ENCODE results near the gene MCM5. TPM values are rescaled to one million over a fixed set of nuclear protein-coding genes. Genes with fewer than 3 reads are reported as not detected.
"Not testable (repeated sequence)": the region's sequence is repeated elsewhere in the genome, so short reads cannot be mapped to it uniquely, and the experiment has no call there.

The MCM5 gene
- total and polyA plus RNA-seq, 5 donors = 7.3 to 15.8 (median 9.0) TPM

DNA sequence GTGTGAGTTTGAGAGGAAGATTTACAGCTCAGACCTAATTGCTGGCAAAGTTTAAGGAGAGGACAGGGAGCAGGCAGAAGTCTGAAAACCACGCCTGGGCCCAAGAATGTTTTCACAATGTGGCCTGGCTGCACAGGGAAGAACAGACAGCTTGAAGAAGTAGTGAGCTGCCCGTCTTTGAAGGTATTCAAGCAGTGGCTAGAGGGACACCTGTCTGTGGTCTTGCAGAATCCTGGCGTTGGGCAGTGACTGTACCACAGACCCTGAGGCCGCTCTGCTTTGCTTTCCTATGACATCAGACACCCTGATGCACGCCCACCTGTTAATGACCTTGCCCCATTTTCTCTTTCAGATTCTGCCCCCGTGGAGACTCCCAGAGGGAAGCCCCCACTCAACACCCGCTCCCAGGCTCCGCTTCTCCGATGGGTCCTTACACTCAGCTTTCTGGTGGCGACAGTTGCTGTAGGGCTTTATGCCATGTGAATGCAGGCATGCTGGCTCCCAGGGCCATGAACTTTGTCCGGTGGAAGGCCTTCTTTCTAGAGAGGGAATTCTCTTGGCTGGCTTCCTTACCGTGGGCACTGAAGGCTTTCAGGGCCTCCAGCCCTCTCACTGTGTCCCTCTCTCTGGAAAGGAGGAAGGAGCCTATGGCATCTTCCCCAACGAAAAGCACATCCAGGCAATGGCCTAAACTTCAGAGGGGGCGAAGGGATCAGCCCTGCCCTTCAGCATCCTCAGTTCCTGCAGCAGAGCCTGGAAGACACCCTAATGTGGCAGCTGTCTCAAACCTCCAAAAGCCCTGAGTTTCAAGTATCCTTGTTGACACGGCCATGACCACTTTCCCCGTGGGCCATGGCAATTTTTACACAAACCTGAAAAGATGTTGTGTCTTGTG is 6.6 kb upstream of the MCM5 start:
- intact Hi-C loops (cut with DNase I) = no loop called here
- H3K27me3 ChIP-seq (ENCODE audit: control insufficient read depth, insufficient read depth) = no peaks in the 10 kb centered on the region
- no peak overlapping the region for H3K27ac ChIP-seq (ENCODE audit: low read length)
- H3K4me3 ChIP-seq (ENCODE audit: low read length) = no peak overlapping the region
- H3K4me1 ChIP-seq (ENCODE audit: control insufficient read depth, insufficient read depth, low read length) = no peaks in the 10 kb centered on the region
- WGBS = 72% methylated on average over 16 of the region's 16 CpGs
- no peak for DNase-seq
- no peak for ATAC-seq
- no peaks in the 10 kb centered on the region for H3K9me3 ChIP-seq (ENCODE audit: control insufficient read depth, low read length)

DNA sequence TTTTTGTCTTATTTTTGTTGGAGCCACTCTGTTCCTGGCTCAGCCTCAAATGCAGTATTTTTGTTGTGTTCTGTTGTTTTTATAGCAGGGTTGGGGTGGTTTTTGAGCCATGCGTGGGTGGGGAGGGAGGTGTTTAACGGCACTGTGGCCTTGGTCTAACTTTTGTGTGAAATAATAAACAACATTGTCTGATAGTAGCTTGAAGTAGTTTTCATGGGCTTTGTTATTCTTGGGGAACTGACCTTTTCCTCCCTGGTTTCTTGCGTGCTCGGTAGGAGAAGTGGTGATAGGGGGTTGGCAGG is 6.0 kb upstream of the MCM5 start:
- WGBS = 43% methylated on average over 4 of the region's 4 CpGs
- DNase-seq (no peak), ATAC-seq (peak; percentile 38 to 45)
- Histone ChIP-seq H3K4me3 (ENCODE audit: low read length) (no peak overlapping the region), H3K27ac (ENCODE audit: low read length) (no peak overlapping the region), H3K27me3 (ENCODE audit: control insufficient read depth, insufficient read depth) (no peaks in the 10 kb centered on the region), H3K9me3 (ENCODE audit: control insufficient read depth, low read length) (no peaks in the 10 kb centered on the region), H3K4me1 (ENCODE audit: control insufficient read depth, insufficient read depth, low read length) (no peaks in the 10 kb centered on the region)
- intact Hi-C loops (cut with DNase I) = no loop called here

DNA sequence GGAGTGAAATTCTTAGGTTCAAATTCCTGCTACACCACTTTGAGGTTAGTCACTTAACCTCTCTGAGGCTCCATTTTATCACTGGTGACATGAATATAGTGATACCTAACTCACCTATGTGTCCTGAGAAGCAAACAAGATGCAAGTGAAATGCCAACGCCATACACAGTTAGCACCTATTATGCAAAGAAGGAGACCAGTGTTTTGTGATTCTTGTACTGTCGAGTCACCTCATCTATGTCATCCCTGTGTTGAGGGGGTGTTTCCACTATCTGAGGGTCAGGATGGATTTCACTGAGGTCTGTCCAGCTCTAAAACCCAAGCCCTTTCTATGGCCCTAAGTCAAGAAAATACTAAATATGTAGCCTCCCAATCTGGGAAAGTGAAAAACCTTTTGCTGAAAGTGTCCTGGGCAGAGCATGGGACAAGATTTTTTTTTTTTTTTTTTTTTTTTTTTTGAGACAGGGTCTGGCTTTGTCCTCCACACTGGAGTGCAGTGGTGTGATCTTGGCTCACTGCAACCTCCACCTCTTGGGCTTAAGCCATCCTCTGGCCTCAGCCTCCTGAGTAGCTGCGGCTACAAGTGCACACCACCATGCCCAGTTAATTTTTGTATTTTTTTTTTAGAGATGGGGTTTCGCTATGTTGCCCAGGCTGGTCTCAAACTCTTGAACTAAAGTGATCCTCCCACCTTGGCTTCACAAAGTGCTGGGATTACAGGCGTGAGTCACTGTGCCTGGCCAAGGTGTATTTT is 5.0 kb upstream of the MCM5 start:
- no peak overlapping the region for H3K27ac ChIP-seq (ENCODE audit: low read length)
- intact Hi-C loops (cut with DNase I) = no loop called here
- WGBS = 93% methylated on average over 5 of the region's 5 CpGs

DNA sequence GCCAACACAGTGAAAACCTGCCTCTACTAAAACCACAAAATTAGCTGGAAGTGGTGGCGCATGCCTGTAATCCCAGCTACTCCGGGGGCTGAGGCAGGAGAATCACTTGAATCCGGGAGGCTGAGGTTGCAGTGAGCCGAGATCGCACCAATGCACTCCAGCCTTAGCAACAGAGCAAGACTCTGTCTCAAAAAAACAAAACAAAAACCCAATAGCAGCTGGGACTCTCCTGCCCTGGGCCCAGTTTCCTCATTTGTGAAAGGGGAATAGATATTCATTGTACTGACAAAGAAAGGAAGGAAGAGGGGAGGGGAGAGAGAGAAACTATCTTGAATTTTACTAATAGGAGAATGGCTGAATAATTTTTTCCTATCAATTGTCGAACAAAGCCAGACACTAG is 3.3 kb upstream of the MCM5 start:
- intact Hi-C loops (cut with DNase I); DNase-seq; H3K9me3 ChIP-seq (ENCODE audit: control insufficient read depth, low read length); H3K27me3 ChIP-seq (ENCODE audit: control insufficient read depth, insufficient read depth); H3K4me1 ChIP-seq (ENCODE audit: control insufficient read depth, insufficient read depth, low read length); H3K27ac ChIP-seq (ENCODE audit: low read length); ATAC-seq; H3K4me3 ChIP-seq (ENCODE audit: low read length): not testable (repeated sequence)
- WGBS = 55% methylated on average over 6 of the region's 6 CpGs

More for the DNA sequence above, 5.0 kb upstream of the MCM5 start:
- no peaks in the 10 kb centered on the region for H3K9me3 ChIP-seq (ENCODE audit: control insufficient read depth, low read length)
- ATAC-seq (no peak), DNase-seq (no peak)
- H3K4me3 ChIP-seq (ENCODE audit: low read length) = no peak overlapping the region
- H3K4me1 ChIP-seq (ENCODE audit: control insufficient read depth, insufficient read depth, low read length) = no peaks in the 10 kb centered on the region
- H3K27me3 ChIP-seq (ENCODE audit: control insufficient read depth, insufficient read depth) = no peaks in the 10 kb centered on the region

DNA sequence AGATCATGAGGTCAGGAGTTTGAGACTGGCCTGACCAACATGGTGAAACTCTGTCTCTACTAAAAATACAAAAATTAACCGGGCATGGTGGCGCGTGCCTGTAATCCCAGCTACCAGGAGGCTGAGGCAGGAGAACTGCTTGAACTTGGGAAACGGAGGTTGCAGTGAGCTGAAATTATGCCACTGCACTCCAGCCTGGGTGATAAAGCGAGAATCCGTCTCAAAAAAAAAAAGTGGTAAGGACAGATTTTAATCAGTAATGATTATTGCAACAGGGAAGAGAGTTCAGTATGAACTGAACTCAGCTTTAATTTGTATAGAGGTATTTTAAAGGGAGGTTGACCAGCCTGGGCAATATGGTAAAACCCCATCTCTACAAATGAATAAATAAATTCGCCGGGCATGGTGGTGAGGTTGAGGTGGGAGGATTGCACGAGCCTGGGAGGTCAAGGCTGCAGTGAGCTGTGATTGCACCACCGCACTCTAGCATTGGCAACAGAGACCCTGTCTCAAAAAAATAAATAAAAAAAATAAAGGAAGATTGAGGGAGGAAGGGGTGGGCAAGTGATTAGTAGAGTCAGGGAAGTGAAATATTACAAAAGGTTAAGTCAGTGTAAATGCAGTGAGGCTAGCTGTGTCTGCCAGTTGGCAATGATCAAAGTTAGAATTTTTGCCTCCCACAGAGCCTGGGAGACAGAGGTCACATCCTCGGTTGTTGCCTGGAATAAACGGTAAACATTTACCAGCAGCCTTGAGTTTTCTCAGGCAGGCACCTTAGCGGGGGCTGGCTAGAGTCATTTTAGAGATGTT is 2.6 kb upstream of the MCM5 start:
- intact Hi-C loops (cut with DNase I) = no loop called here
- ATAC-seq = no peak
- H3K4me3 ChIP-seq (ENCODE audit: low read length) = no peak overlapping the region
- H3K4me1 ChIP-seq (ENCODE audit: control insufficient read depth, insufficient read depth, low read length) = no peaks in the 10 kb centered on the region
- no peaks in the 10 kb centered on the region for H3K27me3 ChIP-seq (ENCODE audit: control insufficient read depth, insufficient read depth)
- H3K27ac ChIP-seq (ENCODE audit: low read length) = no peak overlapping the region
- no peaks in the 10 kb centered on the region for H3K9me3 ChIP-seq (ENCODE audit: control insufficient read depth, low read length)
- 69% methylated on average over 13 of the region's 13 CpGs for WGBS
- DNase-seq = no peak

DNA sequence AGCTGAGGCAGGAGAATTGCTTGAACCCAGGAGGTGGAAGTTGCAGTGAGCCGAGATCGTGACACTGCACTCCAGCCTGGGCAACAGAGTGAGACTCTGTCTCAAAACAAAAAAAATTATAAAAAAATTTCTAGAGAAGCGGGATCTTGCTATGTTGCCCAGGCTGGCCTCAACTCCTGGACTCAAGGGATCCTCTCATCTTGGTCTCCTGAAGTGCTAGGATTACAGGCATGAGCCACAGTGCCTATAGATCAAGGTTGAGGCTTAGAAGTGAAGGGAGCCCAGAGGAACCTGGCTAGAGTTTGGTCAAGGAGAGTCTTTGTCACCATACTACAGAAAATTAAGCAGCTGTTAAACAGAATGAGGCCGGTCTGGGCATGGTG is 1.4 kb upstream of the MCM5 start:
- over 99% methylated on average over 4 of the region's 4 CpGs for WGBS
- ATAC-seq = no peak
- Histone ChIP-seq H3K9me3 (ENCODE audit: control insufficient read depth, low read length) (no peaks in the 10 kb centered on the region), H3K27me3 (ENCODE audit: control insufficient read depth, insufficient read depth) (no peaks in the 10 kb centered on the region), H3K4me1 (ENCODE audit: control insufficient read depth, insufficient read depth, low read length) (no peaks in the 10 kb centered on the region), H3K4me3 (ENCODE audit: low read length) (no peak overlapping the region), H3K27ac (ENCODE audit: low read length) (no peak overlapping the region)
- no peak for DNase-seq
- intact Hi-C loops (cut with DNase I) = no loop called here

DNA sequence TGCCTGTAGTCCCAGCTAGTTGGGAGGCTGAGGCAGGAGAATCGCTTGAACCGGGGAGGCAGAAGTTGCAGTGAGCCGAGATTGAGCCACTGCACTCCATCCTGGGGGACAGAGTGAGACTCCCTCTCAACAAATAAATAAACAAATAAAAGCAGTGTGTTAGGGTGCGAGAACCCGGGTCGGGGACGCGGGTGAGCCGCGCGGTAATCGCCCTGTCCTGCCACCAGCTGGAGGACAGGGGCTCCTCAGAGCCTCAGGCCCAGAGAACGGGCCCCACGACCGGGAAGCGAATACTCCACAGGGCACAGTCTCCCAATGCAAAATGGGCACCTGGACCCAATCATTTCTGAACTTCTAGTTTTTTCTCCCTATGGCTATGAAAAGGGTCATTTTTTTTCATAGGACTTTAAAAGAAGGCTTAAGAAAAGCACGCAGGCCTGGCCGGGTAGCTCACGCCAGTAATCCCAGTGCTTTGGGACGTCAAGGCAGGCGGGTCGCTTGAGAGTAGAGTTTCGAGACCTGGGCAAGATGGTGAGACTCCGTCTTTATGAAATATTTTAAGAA is 744 bp upstream of the MCM5 start:
- H3K27ac ChIP-seq (ENCODE audit: low read length) = no peak overlapping the region

DNA sequence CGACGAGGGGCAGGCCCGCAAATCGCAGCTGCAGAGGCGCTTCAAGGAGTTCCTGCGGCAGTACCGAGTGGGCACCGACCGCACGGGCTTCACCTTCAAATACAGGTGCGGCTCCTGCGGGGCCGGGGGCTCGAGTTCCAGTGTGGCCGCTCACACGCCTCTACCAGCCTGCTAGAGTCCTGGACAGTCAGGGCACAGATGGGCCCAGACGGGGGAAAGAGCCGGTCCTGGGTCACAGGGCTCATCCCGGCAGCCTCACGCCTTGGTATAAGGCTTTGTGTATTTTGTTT is 506 bp downstream of the MCM5 start:
- Histone ChIP-seq H3K4me1 (ENCODE audit: control insufficient read depth, insufficient read depth, low read length) (no peaks in the 10 kb centered on the region), H3K27ac (ENCODE audit: low read length) (no peak overlapping the region), H3K4me3 (ENCODE audit: low read length) (peak overlapping the region; percentile 78), H3K27me3 (ENCODE audit: control insufficient read depth, insufficient read depth) (no peaks in the 10 kb centered on the region), H3K9me3 (ENCODE audit: control insufficient read depth, low read length) (no peaks in the 10 kb centered on the region)
- WGBS = 1% methylated on average over 20 of the region's 20 CpGs
- DNase-seq = no peak
- peak in 1 of 2 donors; percentile 2 for ATAC-seq
- intact Hi-C loops (cut with DNase I) = no loop called here

More for the DNA sequence above, 744 bp upstream of the MCM5 start:
- peak overlapping the region; percentile 33 for H3K4me3 ChIP-seq (ENCODE audit: low read length)
- no peak for DNase-seq
- WGBS = 81% methylated on average over 24 of the region's 24 CpGs
- intact Hi-C loops (cut with DNase I) = no loop called here
- no peaks in the 10 kb centered on the region for H3K9me3 ChIP-seq (ENCODE audit: control insufficient read depth, low read length)
- no peaks in the 10 kb centered on the region for H3K27me3 ChIP-seq (ENCODE audit: control insufficient read depth, insufficient read depth)
- ATAC-seq = no peak
- no peaks in the 10 kb centered on the region for H3K4me1 ChIP-seq (ENCODE audit: control insufficient read depth, insufficient read depth, low read length)

DNA sequence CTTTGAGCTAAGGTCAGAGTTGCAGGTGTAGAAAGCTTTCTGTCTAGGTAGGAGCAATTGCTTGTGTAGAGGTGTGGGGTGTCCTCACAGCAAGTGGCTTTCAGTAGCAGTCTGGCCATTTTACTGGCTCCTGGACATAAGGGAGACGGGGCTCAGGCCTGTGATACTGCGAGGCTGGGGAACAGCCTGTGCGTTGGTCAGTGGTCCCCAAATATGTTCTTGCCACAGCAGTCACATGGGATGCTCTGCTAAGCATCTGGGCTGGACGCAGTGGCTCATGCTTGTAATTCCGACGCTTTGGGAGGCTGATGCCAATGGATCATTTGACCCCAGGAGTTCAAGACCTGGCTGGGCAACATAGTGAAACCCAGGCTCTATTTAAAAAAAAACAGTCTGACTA is 1.9 kb downstream of the MCM5 start:
- no peak overlapping the region for H3K4me3 ChIP-seq (ENCODE audit: low read length)
- intact Hi-C loops (cut with DNase I) = no loop called here
- H3K9me3 ChIP-seq (ENCODE audit: control insufficient read depth, low read length) = no peaks in the 10 kb centered on the region
- no peak for ATAC-seq
- H3K27ac ChIP-seq (ENCODE audit: low read length) = no peak overlapping the region
- no peak for DNase-seq
- H3K4me1 ChIP-seq (ENCODE audit: control insufficient read depth, insufficient read depth, low read length) = no peaks in the 10 kb centered on the region
- 88% methylated on average over 6 of the region's 6 CpGs for WGBS
- H3K27me3 ChIP-seq (ENCODE audit: control insufficient read depth, insufficient read depth) = no peaks in the 10 kb centered on the region

DNA sequence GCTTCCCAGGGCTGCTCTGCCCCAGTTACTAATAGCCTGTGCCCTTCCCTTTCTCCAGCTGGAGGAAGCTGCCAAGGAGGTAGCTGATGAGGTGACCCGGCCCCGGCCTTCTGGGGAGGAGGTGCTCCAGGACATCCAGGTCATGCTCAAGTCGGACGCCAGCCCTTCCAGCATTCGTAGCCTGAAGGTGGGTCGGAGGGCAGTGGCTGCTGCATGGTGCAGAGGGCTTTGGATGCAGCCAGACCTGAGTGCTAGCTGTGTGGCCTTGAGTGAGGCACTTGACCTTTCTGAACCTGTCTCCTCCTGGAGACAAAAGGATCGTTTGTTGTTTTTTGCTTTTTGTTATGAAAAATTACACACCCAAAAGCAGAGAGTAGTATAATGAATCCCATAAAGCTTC is 3.4 kb downstream of the MCM5 start:
- H3K4me3 ChIP-seq (ENCODE audit: low read length) = no peak overlapping the region
- no peaks in the 10 kb centered on the region for H3K9me3 ChIP-seq (ENCODE audit: control insufficient read depth, low read length)
- intact Hi-C loops (cut with DNase I) = no loop called here
- H3K4me1 ChIP-seq (ENCODE audit: control insufficient read depth, insufficient read depth, low read length) = no peaks in the 10 kb centered on the region
- ATAC-seq = no peak
- H3K27me3 ChIP-seq (ENCODE audit: control insufficient read depth, insufficient read depth) = no peaks in the 10 kb centered on the region
- no peak overlapping the region for H3K27ac ChIP-seq (ENCODE audit: low read length)
- DNase-seq = no peak
- WGBS = 80% methylated on average over 7 of the region's 7 CpGs

DNA sequence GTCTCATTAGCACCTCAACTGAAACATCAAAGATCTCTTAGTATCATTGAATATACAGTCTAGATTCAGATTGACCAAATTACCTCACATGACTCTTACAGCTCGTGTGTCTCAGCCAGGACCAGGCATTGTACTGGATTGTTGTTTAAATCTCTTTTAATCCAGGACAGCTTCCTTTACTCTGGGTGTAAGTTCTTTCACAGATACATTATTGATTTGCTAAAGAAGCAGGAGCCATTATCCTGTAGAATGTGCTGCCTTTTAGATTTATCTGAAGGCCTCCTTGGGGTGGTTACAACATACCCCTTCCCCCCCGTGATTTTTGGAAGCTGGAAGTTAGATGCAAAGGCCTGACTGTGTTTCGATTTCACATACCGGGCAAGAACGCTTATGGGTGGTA is 4.2 kb downstream of the MCM5 start:
- no peaks in the 10 kb centered on the region for H3K9me3 ChIP-seq (ENCODE audit: control insufficient read depth, low read length)
- WGBS = 88% methylated on average over 5 of the region's 5 CpGs
- H3K27ac ChIP-seq (ENCODE audit: low read length) = no peak overlapping the region
- H3K4me1 ChIP-seq (ENCODE audit: control insufficient read depth, insufficient read depth, low read length) = no peaks in the 10 kb centered on the region
- ATAC-seq (no peak), DNase-seq (no peak)
- H3K27me3 ChIP-seq (ENCODE audit: control insufficient read depth, insufficient read depth) = no peaks in the 10 kb centered on the region
- no peak overlapping the region for H3K4me3 ChIP-seq (ENCODE audit: low read length)
- intact Hi-C loops (cut with DNase I) = no loop called here
